DND-41 (cell line): ENCODE measurements around the gene PPM1K.

ENCODE experiments used
- ATAC-seq: fragments of 200-7000 bp; cut with Tn5 transposase; 3 replicates; pipeline ENCODE4 v1.9.1; 2021; ENCODE audit warnings: low read depth; ENCODE audit not compliant: insufficient read depth
- DNase-seq: peaks from one replicate; pipeline ENCODE4 v3.0.0-alpha.2; 2020
- H2AFZ ChIP-seq: 2 replicates; pipeline ENCODE4 v1.6.0; 2012; ENCODE audit warnings: low read depth, low read length
- H3K27ac ChIP-seq: 2 replicates; pipeline ENCODE4 v1.5.1; 2012; ENCODE audit warnings: low read length, inconsistent platforms
- H3K27me3 ChIP-seq: fragments of 200-600 bp; sonication (generic); 2 replicates; pipeline ENCODE4 v1.6.0; 2012; ENCODE audit warnings: low read length, mild to moderate bottlenecking, inconsistent platforms; ENCODE audit not compliant: insufficient read depth, poor library complexity
- H3K36me3 ChIP-seq: 2 replicates; pipeline ENCODE4 v1.5.1; 2012; ENCODE audit warnings: low read length, inconsistent platforms; ENCODE audit not compliant: insufficient read depth
- H3K4me1 ChIP-seq: 2 replicates; pipeline ENCODE4 v1.5.1; 2012; ENCODE audit warnings: mild to moderate bottlenecking, low read length; ENCODE audit not compliant: insufficient read depth
- H3K4me2 ChIP-seq: 2 replicates; pipeline ENCODE4 v1.6.0; 2012; ENCODE audit warnings: mild to moderate bottlenecking, moderate library complexity, low read length, inconsistent platforms; ENCODE audit not compliant: insufficient read depth
- H3K4me3 ChIP-seq, 2 experiments: fragments of 200-600 bp in 1 of 2; shearing (Covaris generic) in 1 of 2; 2 replicates each; pipeline ENCODE4 v1.5.1; 2012 to 2016; ENCODE audit warnings: inconsistent platforms in 2 of 2, low read length in 2 of 2, mild to moderate bottlenecking in 2 of 2, low read depth in 1 of 2, moderate library complexity in 1 of 2
- H3K79me2 ChIP-seq: 2 replicates; pipeline ENCODE4 v1.6.0; 2012; ENCODE audit warnings: low read length, inconsistent platforms; ENCODE audit not compliant: insufficient read depth
- H3K9ac ChIP-seq: 2 replicates; pipeline ENCODE4 v1.6.0; 2012; ENCODE audit warnings: low read depth, mild to moderate bottlenecking, inconsistent platforms, low read length, moderate library complexity
- H3K9me3 ChIP-seq: 2 replicates; pipeline ENCODE4 v1.5.1; 2012; ENCODE audit warnings: low read length, moderate library complexity, mild to moderate bottlenecking, inconsistent platforms; ENCODE audit not compliant: insufficient read depth, severe bottlenecking
- H4K20me1 ChIP-seq: 2 replicates; pipeline ENCODE4 v1.6.0; 2012; ENCODE audit warnings: low read length; ENCODE audit not compliant: insufficient read depth
- EZH2 ChIP-seq: IDR thresholded peaks from 3 replicates; pipeline ENCODE4 v1.6.1; 2012; ENCODE audit warnings: borderline replicate concordance, low read depth, mild to moderate bottlenecking, moderate library complexity, low read length, inconsistent platforms; ENCODE audit not compliant: severe bottlenecking
- TF ChIP-seq, protein P1 (sequence below): IDR thresholded peaks from 2 replicates; pipeline ENCODE4 v1.5.1; 2012; ENCODE audit warnings: borderline replicate concordance, low read length, moderate library complexity, mild to moderate bottlenecking; ENCODE audit not compliant: poor library complexity, severe bottlenecking; ENCODE audit errors: extremely low read depth

The PPM1K gene

DNA sequence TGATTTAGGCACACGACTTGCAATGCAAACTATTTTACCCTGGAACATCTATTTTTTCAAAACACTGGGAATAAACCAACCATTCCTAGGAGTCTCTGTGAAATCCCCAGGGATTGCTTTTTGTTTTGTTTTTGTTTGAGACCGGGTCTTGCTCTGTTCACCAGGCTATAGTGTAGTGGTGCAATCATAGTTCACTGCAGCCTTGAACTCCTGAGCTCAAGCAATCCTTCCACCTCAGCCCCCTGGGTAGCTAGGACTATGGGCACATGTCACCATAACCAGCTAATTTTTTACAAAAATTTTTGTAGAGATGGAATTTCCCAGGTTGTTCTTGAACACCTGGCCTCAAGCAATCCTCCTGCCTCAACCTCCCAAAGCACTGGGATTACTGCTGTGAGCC lies 37.8 kb downstream of the PPM1K start:
- no peak for ATAC-seq
- Histone ChIP-seq H2AFZ (no peak overlapping the region), H3K27me3 (no peaks in the 10 kb centered on the region), H3K9me3 (no peaks in the 10 kb centered on the region), H4K20me1 (no peaks in the 10 kb centered on the region), H3K4me2 (no peak overlapping the region), H3K79me2 (no peaks in the 10 kb centered on the region), H3K4me1 (peaks cover 15% of the 10 kb centered on the region), H3K4me3 (no peak overlapping the region), H3K36me3 (no peaks in the 10 kb centered on the region), H3K27ac (no peak overlapping the region), H3K9ac (no peak overlapping the region)
- no peak for DNase-seq
- TF ChIP-seq, protein P1, sequence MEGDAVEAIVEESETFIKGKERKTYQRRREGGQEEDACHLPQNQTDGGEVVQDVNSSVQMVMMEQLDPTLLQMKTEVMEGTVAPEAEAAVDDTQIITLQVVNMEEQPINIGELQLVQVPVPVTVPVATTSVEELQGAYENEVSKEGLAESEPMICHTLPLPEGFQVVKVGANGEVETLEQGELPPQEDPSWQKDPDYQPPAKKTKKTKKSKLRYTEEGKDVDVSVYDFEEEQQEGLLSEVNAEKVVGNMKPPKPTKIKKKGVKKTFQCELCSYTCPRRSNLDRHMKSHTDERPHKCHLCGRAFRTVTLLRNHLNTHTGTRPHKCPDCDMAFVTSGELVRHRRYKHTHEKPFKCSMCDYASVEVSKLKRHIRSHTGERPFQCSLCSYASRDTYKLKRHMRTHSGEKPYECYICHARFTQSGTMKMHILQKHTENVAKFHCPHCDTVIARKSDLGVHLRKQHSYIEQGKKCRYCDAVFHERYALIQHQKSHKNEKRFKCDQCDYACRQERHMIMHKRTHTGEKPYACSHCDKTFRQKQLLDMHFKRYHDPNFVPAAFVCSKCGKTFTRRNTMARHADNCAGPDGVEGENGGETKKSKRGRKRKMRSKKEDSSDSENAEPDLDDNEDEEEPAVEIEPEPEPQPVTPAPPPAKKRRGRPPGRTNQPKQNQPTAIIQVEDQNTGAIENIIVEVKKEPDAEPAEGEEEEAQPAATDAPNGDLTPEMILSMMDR = no peak
- no peak for TF ChIP-seq EZH2

DNA sequence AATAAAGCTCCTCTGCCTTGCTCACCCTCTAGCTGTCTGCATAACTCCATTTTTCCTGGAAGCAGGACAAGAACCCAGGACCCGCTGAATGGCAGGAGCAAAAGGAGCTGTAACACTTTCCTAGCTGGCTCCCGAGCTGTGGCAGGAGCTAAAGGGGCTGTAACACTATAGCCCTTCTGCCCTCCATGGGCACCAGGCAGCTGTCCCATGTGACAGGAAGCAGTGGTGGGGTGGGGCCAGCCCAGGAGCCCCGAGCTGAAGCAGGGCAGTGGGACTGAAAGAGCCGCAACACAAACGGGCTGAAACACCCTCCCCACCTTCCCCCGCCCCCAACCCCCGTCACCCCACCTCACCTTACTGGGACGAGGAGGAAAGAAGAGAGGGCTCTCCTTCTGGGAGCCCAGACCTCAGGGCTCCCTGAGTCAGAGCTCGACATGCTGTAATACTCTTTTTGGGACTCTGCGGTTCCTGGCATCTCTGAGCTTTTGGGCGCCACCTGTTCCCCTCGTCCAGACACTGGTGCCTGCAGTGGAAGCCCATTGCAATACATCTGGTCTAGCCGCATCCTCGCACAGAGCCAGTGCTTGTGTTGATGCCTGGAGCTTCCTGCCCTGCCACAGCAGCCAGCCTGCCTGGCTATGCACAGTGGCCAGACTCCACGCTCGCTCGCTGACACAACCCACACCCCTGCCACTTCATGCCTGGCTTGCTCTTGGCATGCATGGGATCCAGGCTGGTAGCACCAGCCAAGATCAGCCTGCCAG lies 39.4 kb downstream of the PPM1K start:
- TF ChIP-seq, protein P1 = no peak
- no peak for TF ChIP-seq EZH2
- no peaks in the 10 kb centered on the region for H3K9me3 ChIP-seq
- DNase-seq = peak; percentile 78
- peak overlapping the region; percentile 3 to 60; a peak in 3 of 4 replicates for H3K4me3 ChIP-seq
- H3K79me2 ChIP-seq = no peaks in the 10 kb centered on the region
- peak; percentile 94 for ATAC-seq
- H2AFZ ChIP-seq = peak overlapping the region; percentile 85
- H3K27ac ChIP-seq = peak overlapping the region; percentile 75
- H3K4me1 ChIP-seq = peaks cover 15% of the 10 kb centered on the region
- peak overlapping the region; percentile 47 for H3K9ac ChIP-seq
- H4K20me1 ChIP-seq = no peaks in the 10 kb centered on the region
- H3K36me3 ChIP-seq = no peaks in the 10 kb centered on the region
- no peaks in the 10 kb centered on the region for H3K27me3 ChIP-seq
- H3K4me2 ChIP-seq = peak overlapping the region; percentile 82

DNA sequence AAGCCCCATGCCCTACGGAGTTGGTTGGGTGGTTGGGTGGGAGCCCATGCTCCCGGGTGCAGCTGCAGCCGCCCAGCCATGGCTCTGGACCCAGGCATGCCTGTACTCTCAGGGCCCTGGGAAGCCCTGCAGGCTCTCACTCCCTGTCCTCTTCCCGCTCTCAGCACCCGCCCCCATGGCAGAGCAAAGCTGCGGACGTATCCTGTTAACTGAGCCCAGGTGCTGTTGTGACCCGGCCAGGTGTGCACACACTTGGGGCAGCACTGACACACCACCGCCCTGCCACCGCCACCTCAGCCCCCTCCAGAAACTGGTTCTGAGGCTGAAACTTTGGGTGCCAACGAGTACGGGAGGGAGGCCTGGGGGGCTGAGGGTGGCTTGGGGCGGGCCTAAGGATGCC lies 40.3 kb downstream of the PPM1K start:
- TF ChIP-seq EZH2 = no peak
- TF ChIP-seq, protein P1 = no peak
- Histone ChIP-seq H3K9ac (no peak overlapping the region), H3K27me3 (no peaks in the 10 kb centered on the region), H3K4me3 (no peak overlapping the region), H4K20me1 (no peaks in the 10 kb centered on the region), H3K4me1 (peaks cover 15% of the 10 kb centered on the region), H3K9me3 (no peaks in the 10 kb centered on the region), H3K4me2 (peak overlapping the region; percentile 82; the same call in 1 of the 2 replicates), H3K27ac (no peak overlapping the region), H2AFZ (peak overlapping the region; percentile 39; the same call in 1 of the 2 replicates), H3K79me2 (no peaks in the 10 kb centered on the region), H3K36me3 (no peaks in the 10 kb centered on the region)
- DNase-seq (no peak), ATAC-seq (no peak)
